Germinal center (tissue), 1 donor: ENCODE measurements around the gene SGCB.
"Not testable (repeated sequence)": the region's sequence is repeated elsewhere in the genome, so short reads cannot be mapped to it uniquely, and the experiment has no call there.

Experiments
- DNase-seq: peaks from one replicate; pipeline ENCODE4 v3.0.0; 2012; ENCODE audit warnings: mixed read lengths, low spot score

The SGCB gene, protein sequence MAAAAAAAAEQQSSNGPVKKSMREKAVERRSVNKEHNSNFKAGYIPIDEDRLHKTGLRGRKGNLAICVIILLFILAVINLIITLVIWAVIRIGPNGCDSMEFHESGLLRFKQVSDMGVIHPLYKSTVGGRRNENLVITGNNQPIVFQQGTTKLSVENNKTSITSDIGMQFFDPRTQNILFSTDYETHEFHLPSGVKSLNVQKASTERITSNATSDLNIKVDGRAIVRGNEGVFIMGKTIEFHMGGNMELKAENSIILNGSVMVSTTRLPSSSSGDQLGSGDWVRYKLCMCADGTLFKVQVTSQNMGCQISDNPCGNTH

GRCh38 chr4:52038103-52038912, at the start of gene SGCB:
Gene SGCB, minus strand, starts transcription at chr4:52038299. Its CDS starts 40 bp downstream, at chr4:52038259.
- DNase-seq, result peak; percentile 82

DNA sequence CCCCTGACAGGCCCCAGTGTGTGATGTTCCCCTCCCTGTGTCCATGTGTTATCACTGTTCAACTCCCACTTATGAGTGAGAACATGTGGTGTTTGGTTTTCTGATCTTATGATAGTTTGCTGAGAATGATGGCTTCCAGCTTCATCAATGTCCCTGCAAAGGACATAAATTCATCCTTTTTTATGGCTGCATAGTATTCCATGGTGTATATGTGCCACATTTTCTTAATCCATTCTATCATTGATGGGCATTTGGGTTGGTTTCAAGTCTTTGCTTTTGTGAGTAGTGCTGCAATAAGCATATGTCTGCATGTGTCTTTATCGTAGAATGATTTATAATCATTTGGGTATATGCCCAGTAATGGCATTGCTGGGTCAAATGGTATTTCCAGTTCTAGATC, 48.3 kb upstream of the SGCB start:
- DNase-seq, result not testable (repeated sequence)

DNA sequence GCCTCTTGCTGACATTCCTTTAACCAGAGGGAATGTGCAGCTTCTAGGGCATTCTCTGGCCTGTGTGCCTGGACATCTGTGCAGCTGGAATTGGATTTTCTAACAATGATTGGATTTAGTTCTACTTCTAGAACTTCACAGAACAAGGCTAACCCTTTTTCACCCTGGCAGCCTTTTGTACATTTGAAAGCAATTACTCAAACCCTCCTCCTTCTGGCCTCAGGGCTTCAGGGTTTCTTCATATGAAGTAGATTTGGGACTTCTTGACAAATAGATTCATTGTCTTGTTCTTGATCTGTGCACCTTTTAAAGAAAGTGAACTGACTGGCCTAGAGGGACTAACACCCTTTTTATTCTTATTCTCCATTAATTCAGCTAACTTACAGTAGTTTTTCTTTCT, 43.1 kb upstream of the SGCB start:
- no peak for DNase-seq

DNA sequence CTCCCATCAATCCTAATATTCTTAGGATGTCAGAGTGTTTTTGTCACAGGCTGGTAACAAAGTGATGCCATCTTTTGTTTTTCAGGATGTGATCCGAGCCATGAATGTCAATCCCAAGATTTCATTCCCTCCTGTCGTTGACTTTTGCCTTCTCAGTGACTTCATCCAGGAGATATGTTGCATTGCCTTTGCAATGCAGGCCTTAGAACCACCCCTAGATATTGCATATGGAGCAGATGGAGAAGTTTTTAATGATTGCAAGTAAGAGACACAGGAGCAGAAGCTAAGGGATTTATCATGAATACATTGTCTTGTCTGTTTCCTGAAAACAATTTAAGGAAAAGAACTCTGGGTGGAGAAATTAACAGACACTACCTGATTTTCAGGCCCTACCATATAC, 41.6 kb upstream of the SGCB start:
- DNase-seq, result no peak

DNA sequence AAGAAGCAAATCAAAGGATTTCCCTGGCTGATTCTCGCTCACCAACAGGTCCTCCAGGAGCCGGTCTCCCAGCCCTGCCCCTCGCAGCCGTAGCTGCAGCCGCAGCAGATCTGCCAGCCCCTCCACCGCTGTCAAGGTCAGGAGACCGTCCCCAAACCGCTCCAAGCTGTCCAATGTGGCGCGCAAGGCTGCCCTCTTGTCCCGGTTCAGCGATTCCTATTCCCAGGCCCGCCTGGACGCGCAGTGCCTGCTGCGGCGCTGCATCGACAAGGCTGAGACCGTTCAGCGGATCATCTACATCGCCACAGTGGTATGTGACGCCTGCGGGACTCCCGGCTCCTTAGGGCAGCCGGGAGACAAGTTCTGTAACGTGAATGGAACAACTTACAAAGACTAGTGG, 38.6 kb upstream of the SGCB start:
- no peak for DNase-seq

DNA sequence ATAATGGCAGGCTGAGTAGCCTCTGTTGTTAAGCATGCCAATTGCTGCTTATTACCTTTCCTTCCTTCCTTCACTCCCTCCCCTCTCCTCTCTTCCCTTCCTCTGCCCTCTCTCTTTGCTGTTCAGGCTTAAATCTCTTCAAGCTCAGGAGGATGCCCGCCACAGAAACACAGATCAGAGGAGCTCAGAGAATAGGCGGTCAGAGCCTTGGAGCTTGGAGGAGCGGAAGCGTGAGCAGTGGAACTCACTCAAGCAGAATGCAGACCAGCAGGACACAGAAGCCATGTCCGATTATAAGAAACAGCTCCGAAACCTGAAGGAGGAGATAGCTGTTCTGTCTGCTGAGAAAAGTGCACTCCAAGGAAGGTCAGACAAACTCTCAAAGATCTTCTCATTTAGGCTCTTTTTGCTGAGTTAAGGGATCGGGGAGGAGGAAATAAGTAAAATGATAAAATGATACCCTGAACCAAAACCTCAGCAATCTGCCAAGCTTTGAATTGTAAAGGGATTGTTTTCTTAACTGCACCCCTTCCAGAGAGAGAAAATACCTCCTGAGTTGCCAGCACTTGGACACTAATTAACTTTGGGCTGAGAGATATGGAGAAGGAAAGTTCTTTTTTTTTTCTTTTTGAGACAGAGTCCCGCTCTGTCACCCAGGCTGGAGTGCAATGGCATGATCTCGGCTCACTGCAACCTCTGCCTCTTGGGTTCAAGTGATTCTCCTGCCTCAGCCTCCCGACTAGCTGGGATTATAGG, 33.9 kb upstream of the SGCB start:
- no peak for DNase-seq

DNA sequence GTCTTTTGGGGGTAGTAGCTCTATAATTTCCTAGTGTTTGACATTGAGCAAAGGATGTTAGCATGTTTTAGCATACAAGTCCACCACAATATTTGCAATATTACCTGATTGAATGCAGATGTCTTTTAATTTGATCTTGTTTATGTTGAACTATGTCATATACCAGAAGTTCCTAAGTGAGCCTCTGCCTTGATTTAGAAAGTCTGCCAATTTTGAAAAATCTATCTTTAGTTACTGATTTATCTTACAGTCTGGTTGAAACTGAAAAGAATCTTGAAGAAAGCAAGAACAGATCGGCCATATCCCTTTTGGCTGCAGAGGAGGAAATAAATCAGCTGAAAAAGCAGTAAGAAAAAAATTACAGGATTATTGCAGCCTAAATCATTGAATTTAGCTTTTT, 31.5 kb upstream of the SGCB start:
- DNase-seq, result no peak

DNA sequence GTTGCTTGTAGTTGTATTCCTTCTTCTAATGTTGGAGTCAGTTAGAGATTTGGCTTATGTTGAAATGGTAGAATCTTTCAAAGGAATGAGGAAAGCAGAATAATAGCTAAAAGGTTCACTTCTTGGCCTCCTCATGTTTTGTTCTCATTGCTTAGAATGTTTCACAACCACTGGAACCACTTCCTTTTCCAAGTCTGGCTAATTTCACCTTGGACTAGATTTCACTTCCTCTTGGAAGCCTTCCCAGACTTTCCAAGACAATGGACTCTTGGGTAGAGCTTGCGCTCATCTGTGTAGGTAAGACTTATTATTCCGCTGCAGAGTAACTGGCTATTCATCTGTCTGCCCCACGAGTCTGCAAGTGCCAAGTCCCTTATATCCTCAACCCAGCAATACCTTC, 21.3 kb upstream of the SGCB start:
- no peak for DNase-seq

DNA sequence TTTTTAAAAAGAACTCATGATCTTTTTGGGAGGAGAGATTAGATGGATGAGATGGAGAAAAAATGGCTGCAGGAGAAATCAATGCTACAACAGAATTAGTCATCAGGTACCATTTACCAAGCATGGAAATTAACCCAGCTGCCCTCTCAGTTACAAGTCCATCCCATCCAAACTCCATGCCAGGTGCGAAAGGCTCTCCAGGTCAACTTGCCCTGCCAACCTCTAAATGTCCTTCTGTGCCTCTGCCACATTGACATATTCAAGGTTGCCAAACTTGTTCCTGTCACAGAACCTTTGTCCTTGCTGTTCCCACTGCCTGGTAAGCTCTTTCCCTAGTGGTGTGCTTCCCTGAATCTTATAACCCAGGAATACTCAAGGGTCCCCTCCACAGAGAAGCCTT, 20.2 kb upstream of the SGCB start:
- DNase-seq, result no peak

- DNase-seq, result no peak
Observed at GRCh38 chr4:52057196-52057595, 19.1 kb upstream of the SGCB start.

- no peak for DNase-seq
Observed at GRCh38 chr4:52054254-52054653, 16.2 kb upstream of the SGCB start.

- peak; percentile 50 for DNase-seq
Observed at GRCh38 chr4:52052475-52052780, 14.3 kb upstream of the SGCB start.

GRCh38 chr4:52051615-52052474, 13.7 kb upstream of the SGCB start:
- DNase-seq, result peak; percentile 48

DNA sequence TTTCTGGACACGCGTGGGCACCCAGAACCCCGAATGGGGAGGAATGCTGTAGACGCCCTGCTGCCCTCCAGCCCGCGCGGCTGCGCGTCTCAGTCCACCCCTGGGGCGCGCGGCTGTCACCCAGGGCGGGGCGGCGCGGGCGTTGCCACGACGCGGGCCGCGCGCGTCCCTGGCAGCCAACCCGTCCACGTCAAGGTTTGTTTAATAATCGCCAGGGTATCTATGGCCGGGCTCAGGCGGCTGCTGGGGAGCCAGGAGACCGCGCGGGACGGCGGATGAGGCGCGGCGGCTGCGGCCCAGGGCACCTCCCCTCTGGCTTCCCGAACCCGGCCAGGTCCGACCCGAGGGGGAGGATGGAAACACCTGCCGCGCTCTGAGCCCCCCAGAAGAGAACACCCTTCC, 13.1 kb upstream of the SGCB start, which contains the start of gene SPATA18:
Gene SPATA18 (plus strand): TSS at position 92 of the 402 bp plus-strand sequence. CDS start 401 bp downstream, outside the sequence.
- DNase-seq, result peak; percentile 54

DNA sequence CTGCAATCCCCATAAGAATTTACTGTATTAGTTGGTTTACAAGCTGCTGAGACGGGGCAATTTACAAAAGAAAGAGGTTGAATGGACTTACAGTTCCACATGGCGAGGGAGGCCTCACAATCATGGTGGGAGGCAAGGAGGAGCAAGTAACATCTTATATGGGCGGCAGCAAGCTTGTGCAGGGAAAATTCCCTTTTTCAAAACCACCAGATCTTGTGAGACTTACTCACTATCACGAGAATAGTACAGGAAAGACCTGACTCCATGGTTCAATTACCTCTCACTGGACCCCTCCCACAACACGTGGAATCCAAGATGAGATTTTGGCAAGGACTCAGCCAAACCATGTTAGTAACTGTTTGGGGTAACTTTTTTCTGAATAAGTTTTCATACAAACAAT, 11.2 kb upstream of the SGCB start:
- DNase-seq, result no peak

GRCh38 chr4:52045028-52045427, 6.9 kb upstream of the SGCB start:
- DNase-seq, result no peak

GRCh38 chr4:52037689-52038102, 403 bp downstream of the SGCB start:
- peak; percentile 34 for DNase-seq

DNA sequence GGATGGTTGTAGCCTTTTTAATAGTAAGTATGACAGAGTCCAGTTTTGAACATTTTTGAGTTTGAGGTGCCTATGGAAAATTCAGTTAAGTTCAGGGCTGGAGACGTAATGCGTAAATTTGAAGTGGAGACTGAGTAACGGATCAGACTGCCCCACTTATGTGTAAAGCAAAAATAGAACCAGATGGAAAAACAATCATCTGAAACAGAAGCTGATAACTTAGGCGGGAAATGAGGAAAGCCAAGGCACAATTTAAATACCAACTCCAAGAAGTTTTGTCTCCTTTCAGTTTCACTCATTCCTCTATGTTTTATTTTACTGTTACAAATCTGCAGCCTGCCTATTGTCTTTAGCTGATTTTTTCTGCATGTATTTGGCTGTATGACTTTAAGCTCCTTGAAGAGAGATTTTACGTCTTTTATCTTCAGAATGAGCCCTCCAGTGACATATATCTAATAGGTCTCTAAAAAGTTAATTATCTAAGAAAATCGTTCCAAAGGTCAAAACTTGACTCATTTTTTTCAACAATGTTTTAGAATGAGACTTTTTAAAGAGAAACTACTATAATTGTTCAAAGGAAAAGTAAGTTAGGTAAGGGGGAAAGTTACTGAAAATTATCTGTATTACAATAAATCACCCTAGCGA, 1.1 kb downstream of the SGCB start:
- DNase-seq, result no peak

DNA sequence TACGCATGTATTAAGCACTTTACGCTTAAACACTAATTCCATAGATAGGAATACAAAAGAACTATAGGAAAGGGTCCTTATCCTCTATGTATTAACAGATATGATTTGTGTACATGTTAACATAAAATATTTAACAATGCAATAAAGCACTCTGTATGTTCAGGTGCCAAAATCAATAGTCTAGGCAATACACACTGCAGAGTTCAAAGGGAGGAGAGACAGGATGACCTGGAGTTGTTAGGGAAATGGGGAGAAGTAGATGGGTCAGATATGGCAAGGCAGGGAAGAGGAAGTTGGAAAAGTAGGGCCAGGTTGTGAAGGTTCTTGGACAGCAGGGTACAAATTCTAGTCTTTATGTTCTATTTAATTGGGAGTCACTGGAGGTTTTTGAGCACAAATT, 2.9 kb downstream of the SGCB start:
- no peak for DNase-seq

DNA sequence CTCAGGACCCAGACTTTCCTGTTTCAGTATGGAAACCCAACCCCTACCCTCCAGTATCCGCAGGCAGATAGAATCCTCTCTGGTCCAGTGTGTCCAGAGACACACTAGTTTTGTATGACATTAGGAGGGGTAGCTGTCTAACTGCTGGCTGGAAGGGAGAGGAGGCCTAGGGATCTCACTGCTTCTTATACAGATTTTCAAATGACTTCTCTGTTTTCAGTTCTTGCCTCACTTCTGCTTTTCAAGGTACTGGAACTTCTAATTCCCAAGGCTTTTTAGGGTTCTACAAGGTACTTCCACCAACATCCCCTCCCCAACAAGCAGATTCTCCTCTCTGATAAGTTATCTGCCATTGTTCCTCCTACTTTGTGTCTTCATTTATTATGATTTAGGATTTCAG, 6.1 kb downstream of the SGCB start:
- DNase-seq, result no peak

DNA sequence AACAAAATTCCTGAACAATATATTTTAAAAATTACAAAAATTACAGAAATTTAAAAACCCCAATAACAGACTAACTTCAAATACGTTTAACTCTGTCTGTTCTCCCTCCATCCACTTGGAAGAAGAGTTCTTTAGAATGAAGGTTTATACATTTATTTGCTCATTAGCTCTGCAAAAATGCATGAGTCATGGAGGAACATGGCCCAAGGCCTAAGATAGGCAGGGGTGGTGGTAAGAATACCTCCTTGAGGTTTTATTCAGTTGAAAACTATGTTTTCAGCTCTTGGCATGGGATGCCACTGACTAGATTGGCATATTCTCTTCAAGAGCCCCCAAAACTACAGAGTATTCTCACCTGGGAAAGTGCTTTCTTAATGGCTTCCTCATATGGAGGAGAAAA, 9.1 kb downstream of the SGCB start:
- DNase-seq, result no peak
